Measurements from ENCODE around the gene TMEM141.
"Not testable (repeated sequence)": the region's sequence is repeated elsewhere in the genome, so short reads cannot be mapped to it uniquely, and the experiment has no call there.

Gene TMEM141

DNA sequence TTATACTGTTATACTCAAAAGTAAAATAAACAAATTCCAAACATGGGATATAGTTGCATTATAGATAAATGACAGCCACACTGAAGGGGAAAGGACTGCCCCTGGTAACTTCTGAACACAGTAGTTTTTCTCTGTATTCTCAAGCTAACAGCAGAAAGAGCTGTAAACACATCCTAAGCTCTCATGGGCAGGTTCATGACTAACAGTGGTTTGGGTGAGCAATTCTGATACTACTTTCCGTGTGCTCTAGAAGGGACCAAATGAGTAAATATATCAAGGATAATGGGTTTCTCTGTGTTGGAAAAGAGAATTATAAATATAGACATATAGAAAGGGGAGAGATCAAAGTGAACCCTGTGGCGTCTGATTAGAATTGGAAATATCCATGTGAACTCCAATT, 40.6 kb upstream of the TMEM141 start:
- in situ Hi-C loops (cut with MboI; ENCODE audit: low pct_unique_long_range_greater_than_20kb, low sequenced_read_pairs, unreplicated experiment): no loop called here
- DNase-seq (ENCODE audit: low spot score): no peak

DNA sequence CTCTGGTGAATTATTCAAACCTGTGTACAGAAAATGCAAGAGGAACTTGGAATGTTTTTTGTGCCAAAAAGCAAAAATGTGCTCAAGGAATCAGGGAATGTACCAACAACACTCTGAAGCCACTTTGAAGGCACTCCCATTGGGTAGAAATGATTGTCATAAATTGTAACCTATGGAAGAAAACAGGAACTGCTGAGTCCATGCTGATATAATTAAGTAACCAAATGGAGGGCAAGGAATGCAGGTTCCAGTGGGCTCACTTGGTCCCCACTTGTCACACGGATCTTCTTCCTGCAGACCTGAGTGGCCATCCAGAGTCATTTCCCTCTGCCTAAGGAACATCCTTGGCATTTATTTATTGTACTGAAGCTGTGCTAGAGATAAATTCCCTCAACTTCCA, 39.9 kb upstream of the TMEM141 start:
- in situ Hi-C loops (cut with MboI; ENCODE audit: low pct_unique_long_range_greater_than_20kb, low sequenced_read_pairs, unreplicated experiment): no loop called here
- no peak for DNase-seq (ENCODE audit: low spot score)
- TF ChIP-seq, protein P1, sequence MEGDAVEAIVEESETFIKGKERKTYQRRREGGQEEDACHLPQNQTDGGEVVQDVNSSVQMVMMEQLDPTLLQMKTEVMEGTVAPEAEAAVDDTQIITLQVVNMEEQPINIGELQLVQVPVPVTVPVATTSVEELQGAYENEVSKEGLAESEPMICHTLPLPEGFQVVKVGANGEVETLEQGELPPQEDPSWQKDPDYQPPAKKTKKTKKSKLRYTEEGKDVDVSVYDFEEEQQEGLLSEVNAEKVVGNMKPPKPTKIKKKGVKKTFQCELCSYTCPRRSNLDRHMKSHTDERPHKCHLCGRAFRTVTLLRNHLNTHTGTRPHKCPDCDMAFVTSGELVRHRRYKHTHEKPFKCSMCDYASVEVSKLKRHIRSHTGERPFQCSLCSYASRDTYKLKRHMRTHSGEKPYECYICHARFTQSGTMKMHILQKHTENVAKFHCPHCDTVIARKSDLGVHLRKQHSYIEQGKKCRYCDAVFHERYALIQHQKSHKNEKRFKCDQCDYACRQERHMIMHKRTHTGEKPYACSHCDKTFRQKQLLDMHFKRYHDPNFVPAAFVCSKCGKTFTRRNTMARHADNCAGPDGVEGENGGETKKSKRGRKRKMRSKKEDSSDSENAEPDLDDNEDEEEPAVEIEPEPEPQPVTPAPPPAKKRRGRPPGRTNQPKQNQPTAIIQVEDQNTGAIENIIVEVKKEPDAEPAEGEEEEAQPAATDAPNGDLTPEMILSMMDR (IDR thresholded peaks at IDR 0.05; ENCODE audit: extremely low read depth, insufficient read depth, missing control alignments): no peak

More for the DNA sequence above, 40.6 kb upstream of the TMEM141 start:
- TF ChIP-seq, protein P1 (IDR thresholded peaks at IDR 0.05; ENCODE audit: extremely low read depth, insufficient read depth, missing control alignments): no peak

DNA sequence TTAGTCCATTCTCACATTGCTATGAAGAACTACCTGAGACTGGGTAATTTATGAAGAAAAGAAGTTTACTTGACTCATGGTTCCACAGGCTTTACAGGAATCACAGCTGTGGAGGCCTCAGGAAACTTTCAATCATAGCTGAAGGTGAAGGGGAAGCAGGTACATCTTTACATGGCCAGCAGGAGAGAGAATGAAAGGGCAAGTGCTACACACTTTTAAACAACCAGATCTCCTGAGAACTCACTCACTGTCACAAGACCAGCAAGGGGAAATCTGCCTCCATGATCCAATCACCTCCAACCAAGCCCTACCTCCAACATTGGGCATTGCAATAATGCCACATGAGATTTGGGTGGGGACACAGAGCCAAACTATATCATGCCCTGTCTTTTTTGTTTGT, 39.3 kb upstream of the TMEM141 start:
- no peak for DNase-seq (ENCODE audit: low spot score)
- TF ChIP-seq, protein P1 (IDR thresholded peaks at IDR 0.05; ENCODE audit: extremely low read depth, insufficient read depth, missing control alignments): no peak
- in situ Hi-C loops (cut with MboI; ENCODE audit: low pct_unique_long_range_greater_than_20kb, low sequenced_read_pairs, unreplicated experiment): no loop called here

DNA sequence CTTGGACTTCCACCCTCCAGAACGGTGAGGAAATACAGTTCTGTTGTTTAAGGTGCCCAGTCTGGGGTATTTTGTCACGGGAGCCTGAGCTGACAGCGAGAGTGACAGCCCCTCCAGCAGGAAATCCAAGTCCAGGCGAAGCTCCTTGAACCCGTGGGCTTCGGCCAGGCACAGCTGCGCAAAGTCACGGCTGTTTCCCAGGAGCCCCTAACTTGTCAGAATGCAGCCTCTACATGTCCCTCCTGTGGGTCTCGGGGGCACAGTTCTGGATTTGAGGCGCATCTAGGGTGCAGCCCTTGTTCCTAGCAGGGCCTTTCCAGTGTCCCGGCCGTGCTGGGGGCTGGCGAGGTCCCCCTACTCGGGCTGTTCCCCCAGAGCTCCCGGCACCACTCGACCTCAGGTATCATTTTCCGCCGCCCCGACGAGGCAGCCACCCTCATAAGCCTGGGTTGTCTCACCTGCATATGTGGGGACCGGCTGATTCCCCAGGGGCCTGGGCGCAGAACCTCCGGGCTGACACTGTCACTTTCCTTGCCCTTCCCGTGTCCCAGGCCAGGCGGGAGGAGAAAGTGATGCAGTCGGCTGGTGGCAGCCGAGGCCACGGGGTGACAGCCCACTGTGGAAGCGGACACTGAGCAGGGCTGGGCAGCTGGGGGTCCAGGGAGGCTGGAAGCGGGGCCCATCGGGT, 37.6 kb upstream of the TMEM141 start:
- TF ChIP-seq, protein P1 (IDR thresholded peaks at IDR 0.05; ENCODE audit: extremely low read depth, insufficient read depth, missing control alignments): no peak
- in situ Hi-C loops (cut with MboI; ENCODE audit: low pct_unique_long_range_greater_than_20kb, low sequenced_read_pairs, unreplicated experiment): no loop called here

GRCh38 chr9:136754059-136754572, 37.0 kb upstream of the TMEM141 start:
- in situ Hi-C loops (cut with MboI; ENCODE audit: low pct_unique_long_range_greater_than_20kb, low sequenced_read_pairs, unreplicated experiment): no loop called here
- no peak for DNase-seq (ENCODE audit: low spot score)
- TF ChIP-seq, protein P1 (IDR thresholded peaks at IDR 0.05; ENCODE audit: extremely low read depth, insufficient read depth, missing control alignments): no peak

More for the DNA sequence above, 37.6 kb upstream of the TMEM141 start:
- DNase-seq (ENCODE audit: low spot score): no peak

DNA sequence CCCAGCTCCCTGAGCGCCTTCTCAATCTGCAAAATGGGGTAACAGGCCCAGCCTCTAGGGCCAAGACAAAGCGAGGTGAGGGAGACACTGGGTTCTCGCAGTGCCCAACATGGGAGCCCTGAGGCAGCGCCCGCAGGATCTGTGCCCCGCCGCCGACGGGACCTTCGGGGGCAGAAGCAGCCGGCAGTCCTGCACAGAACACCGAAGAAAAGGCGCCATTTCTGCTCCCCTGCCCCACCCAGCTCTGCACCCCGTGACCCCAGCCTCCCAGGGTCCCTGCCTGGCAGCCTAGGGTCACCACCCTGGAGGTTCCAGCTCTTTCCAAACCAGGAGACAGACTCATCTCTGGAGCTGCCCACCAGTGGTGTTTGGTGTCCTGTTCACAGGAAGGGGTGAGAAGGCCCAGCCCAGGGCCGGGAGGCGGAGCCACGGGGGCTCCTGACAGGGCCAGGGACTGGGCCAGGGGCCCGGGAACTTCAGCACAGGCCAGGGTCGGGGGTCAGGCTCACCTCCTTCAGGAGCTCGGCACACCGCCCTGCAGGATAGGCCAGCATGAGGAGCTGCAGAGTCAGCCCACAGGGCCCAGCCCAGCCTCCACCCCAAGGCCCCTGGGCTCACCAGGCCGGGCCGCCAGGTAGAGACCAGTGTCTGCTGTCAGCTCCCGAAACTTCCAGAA, 36.4 kb upstream of the TMEM141 start:
- TF ChIP-seq, protein P1 (IDR thresholded peaks at IDR 0.05; ENCODE audit: extremely low read depth, insufficient read depth, missing control alignments): no peak
- in situ Hi-C loops (cut with MboI; ENCODE audit: low pct_unique_long_range_greater_than_20kb, low sequenced_read_pairs, unreplicated experiment): no loop called here
- no peak for DNase-seq (ENCODE audit: low spot score)

DNA sequence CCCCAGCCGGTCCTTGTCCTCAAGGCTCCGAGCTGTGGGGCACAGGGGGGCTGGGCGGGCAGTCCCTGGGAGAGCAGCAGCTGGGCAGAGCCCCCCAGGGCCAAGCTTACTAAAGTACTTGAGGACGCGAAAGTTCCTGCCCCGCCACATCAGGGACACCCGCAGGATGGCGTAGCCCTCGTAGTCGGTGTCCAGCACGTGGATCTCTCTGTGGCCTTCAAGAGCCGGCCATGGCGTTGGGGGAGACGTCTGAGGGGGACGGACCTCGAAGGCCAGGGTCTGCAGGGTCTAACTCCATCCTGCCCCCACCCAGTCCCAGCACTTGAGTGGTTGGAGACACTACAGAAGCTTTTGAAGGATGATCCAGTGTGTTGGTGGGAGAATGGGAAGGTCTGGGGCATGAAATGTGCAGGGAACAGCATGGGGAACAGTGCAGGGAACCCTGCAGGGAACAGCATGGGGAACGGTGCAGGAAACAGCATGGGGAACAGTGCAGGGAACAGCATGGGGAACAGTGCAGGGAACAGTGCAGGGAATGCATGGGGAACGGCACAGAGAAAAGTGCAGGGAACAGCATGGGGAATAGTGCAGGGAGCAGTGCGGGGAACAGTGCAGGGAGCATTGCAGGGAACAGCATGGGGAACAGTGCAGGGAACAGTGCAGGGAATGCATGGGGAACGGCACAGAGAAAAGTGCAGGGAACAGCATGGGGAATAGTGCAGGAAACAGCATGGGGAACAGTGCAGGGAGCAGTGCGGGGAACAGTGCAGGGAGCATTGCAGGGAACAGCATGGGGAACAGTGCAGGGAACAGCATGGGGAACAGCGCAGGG, 35.6 kb upstream of the TMEM141 start:
- DNase-seq (ENCODE audit: low spot score); in situ Hi-C loops (cut with MboI; ENCODE audit: low pct_unique_long_range_greater_than_20kb, low sequenced_read_pairs, unreplicated experiment): not testable (repeated sequence)
